Left colon (tissue), 2 donors: ENCODE data around the gene NHERF1. TPM values are rescaled to one million over a fixed set of nuclear protein-coding genes. Genes with fewer than 3 reads are reported as not detected.

ENCODE experiments used
- ATAC-seq: fragments of 200-7000 bp; cut with Tn5 transposase; one replicate; pipeline ENCODE4 v1.9.1; 2020; ENCODE audit warnings: mild to moderate bottlenecking, moderate library complexity
- DNase-seq, 2 donors: peaks; one replicate each; pipeline ENCODE4 v3.0.0-alpha.2; 2020
- intact Hi-C, 2 donors: fragments of 100-400 bp; cut with DNase I in 1 of 2; cut with micrococcal nuclease in 1 of 2; formaldehyde crosslinking; loops; one replicate each; pipeline versions ENCODE4 v1.11.2 to v1.14.0; 2022; cut with DNase I, micrococcal nuclease
- total RNA-seq, 2 donors: library from RNA; stranded (reverse); fragmentation: NEBNext Ultra II Directional; extraction: Animal tissue kit (Norgen Biotek cat#: 25700); gene quantifications; one replicate each; pipeline ENCODE4 v1.2.1, GENCODE V29; 2021
- donor health status: DM: no; HTN: no; CAD: no.
- donor health status: DM: yes; HTN: yes; CAD: no.

Gene NHERF1
- total RNA-seq, 2 donors from 2014 or later: 186 to 256 TPM

DNA sequence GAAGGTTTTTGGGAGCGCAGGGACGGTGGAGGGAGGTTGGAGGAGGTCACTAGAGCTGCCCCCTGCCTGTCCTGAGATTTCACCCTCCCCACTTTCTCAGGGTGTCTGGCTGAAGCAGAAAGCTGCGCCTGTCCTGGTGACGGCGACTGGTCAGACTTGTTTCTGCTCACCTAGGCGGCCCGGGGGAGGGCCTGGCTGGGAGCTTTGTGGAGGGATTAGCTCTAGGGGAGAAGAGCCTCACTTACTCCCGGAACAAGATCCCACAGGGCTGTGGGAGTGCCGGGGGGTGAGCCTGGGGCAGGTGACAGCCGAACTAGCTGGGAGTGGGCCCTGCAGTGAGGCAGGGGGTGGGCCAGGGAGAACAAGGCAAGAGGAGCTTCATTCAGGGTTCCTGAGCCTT is 11.5 kb downstream of the NHERF1 start:
- ATAC-seq (no peak), DNase-seq (no peak)
- intact Hi-C loops: no loop called here

DNA sequence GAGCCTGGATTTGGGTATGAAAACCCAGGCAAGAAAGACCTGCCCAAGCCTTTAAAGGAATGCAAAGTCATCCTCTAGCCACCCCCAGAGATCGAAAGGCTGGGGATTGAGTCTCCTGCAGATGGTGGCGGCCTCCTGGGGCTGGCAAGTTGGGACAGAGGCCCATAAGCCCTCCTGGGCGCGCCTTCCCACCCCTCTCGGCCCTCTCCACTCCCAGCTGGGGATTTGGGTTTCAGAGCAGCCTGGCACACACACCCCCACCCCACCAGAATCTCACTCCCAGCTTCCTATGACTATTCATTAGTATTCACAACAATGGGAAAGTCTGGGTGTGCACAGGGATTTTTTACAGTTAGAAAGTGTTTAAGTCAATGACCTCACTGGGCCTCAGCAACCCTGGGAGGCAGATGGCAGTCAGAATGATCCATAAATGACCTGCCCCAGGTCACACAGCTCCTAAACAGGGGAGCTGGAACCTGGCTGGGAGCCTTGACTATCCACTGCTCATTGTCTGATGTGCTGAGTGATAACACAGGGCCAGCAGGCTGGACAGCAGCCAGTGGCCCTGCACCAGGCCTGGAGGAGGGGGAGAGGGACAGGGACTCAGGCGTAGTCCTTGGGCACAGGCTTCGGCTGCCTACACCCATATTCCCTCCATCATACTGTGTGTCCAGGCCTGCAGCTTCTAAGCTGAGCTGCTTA is 12.1 kb downstream of the NHERF1 start:
- DNase-seq (no peak), ATAC-seq (no peak)
- intact Hi-C loops: no loop called here

DNA sequence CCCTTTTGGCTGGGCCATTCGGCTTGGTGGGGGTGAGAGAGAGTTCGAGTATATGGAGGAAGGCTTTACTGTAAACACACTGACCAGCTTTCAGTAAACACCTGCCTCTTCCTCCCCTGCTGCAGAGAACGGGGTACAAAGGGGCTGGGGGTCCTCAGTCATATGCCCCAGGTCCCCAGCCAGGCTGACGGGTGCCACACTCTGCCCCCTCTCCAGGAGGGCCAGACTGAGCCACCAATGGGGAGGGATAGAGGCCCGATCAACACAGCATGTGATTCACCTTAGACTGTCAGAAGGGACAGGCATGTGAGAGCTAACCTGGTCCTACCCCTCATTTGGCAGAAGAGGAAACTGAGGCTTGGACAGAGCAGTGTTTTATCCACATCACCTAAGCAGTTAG is 13.0 kb downstream of the NHERF1 start:
- DNase-seq (no peak), ATAC-seq (no peak)
- intact Hi-C loops: no loop called here

DNA sequence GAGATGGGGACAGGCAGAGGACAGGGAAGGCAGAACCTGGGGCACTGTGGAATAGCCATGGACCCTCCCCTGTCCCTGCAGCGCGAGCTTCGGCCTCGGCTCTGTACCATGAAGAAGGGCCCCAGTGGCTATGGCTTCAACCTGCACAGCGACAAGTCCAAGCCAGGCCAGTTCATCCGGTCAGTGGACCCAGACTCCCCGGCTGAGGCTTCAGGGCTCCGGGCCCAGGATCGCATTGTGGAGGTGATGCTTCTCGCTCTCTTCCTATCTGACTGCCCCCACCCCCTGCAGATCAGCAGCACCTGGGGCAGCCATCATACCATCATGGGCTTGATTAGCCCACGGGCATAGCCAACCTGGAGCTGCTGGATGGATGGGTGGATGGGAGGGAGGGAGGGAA is 13.5 kb downstream of the NHERF1 start:
- DNase-seq (no peak), ATAC-seq (no peak)
- intact Hi-C loops: no loop called here

DNA sequence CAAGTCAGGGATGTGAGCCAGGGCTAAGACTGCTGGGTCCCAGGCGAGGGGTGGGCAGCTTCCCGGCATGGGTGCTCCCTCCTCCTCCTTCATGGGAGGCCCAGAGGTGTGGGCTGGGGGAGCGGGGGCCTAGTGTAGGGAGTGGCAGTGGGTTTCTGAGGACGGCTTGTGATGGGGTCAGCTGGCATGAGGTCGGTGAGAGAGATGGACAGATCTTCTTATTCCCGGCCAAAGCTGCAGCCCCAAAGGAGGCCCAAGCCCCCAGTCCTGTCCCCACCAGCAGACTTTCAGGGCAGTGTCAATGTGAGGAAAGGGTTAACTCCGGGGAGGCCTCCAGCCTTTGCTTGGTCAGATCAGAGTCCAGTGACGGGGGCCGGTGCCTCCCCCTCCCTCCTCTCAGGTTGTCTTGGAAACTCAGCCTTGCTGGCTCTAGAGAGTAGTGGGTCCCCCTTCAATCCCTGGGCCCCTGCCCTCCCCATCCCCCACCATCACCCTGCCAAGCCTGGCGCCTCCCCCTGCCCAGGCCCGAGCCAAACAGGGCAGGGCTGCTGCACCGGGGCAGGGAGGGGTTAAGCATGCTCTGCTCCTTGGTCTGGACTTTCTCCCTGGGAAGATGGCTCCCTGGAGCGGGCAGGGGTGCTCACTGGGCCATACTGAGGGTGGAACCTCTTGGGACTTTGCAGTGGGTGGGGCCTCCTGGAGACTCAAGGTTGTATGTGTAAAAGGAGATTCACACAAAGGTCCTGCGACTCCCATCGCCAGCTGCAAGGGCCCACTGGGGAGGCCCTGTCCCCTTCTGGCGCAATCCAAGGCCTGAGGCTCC is 15.3 kb downstream of the NHERF1 start:
- peak; percentile 78 to 82 for DNase-seq
- ATAC-seq: peak; percentile 88
- intact Hi-C loops: no loop called here

DNA sequence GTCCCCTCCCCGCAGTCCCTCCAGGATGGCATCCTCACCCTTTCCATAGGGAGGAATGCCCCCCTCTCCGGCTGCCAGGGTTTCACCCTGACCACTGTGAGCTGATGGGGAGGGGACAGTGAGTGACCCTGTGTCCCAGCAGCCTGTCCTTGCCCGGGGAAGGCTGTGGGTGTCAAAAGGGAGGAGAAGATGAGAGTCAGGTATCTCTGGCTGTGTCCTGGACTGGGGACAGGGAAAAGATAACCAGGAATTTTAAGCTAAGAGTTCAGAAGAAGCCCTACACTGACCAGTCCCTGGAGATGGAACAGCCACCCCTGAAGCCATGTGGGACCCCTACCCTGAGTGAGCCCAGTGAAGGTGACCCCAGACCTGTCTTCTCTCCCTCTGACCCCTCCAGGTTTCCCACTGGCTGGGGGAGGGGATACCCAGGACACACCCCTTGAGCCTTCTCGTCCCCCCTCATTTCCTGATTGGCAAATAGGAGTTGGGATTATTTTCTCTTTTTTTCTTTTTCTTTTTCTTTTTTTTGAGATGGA is 16.4 kb downstream of the NHERF1 start:
- no peak for ATAC-seq
- no peak for DNase-seq
- intact Hi-C loops: no loop called here

DNA sequence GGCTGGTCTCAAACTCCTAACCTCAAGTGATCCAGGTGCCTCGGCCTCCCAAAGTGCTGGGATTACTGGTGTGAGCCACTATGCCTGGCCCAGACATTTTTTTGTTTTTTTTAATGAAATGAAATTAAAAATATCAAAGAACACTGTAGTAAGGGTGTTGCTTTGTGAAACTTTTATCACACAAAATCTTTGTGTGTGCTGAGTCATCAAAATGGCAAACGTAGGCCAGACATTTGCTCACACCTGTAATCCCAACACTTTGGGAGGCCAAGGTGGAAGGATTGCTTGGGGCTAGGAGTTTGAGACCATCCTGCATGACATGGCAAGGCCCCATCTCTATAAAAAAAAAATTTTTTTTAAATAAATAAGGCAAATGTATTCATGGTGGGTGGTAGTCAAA is 18.0 kb downstream of the NHERF1 start:
- intact Hi-C loops: no loop called here
- ATAC-seq (no peak), DNase-seq (no peak)

DNA sequence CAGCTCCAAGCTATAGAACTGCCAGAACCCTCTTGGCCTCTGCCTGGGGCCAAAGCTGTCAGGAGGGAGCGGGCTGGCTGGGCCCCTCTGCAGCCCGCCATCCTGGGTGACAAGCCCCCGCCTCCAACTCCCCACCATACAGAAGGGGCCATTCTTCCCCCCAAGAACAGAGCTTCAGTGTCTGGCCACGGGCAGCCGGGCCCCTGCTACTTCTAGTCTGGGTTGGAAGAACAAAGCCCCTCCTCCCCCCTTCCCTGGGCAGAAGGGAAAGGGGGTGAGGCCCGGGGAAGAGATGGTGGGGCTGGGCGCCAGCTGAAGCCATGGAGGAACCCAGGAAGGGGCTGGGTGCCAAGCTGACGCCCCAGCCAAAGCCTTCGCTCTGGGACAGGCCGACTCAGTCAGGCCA is 18.7 kb downstream of the NHERF1 start:
- ATAC-seq (no peak), DNase-seq (no peak)
- intact Hi-C loops: no loop called here

DNA sequence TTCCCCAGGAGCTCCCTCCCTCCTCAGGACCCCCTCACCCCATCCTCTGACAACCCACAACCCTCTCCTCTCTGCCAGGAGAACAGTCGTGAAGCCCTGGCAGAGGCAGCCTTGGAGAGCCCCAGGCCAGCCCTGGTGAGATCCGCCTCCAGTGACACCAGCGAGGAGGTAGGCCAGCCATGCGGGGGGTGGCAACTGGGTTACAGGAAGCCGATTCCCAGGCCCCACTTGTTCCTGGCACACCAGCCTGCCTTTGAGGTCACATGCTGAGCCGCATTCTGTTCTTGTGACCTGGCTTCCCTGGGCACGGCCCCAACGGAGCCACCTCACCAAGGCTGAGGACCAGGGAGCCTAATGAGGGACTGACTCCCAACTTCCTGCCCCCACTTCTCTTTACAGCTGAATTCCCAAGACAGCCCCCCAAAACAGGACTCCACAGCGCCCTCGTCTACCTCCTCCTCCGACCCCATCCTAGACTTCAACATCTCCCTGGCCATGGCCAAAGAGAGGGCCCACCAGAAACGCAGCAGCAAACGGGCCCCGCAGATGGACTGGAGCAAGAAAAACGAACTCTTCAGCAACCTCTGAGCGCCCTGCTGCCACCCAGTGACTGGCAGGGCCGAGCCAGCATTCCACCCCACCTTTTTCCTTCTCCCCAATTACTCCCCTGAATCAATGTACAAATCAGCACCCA is 19.8 kb downstream of the NHERF1 start:
- intact Hi-C loops: no loop called here
- ATAC-seq: no peak
- DNase-seq: no peak

DNA sequence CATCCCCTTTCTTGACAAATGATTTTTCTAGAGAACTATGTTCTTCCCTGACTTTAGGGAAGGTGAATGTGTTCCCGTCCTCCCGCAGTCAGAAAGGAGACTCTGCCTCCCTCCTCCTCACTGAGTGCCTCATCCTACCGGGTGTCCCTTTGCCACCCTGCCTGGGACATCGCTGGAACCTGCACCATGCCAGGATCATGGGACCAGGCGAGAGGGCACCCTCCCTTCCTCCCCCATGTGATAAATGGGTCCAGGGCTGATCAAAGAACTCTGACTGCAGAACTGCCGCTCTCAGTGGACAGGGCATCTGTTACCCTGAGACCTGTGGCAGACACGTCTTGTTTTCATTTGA is 20.3 kb downstream of the NHERF1 start:
- DNase-seq (no peak), ATAC-seq (no peak)
- intact Hi-C loops: no loop called here

DNA sequence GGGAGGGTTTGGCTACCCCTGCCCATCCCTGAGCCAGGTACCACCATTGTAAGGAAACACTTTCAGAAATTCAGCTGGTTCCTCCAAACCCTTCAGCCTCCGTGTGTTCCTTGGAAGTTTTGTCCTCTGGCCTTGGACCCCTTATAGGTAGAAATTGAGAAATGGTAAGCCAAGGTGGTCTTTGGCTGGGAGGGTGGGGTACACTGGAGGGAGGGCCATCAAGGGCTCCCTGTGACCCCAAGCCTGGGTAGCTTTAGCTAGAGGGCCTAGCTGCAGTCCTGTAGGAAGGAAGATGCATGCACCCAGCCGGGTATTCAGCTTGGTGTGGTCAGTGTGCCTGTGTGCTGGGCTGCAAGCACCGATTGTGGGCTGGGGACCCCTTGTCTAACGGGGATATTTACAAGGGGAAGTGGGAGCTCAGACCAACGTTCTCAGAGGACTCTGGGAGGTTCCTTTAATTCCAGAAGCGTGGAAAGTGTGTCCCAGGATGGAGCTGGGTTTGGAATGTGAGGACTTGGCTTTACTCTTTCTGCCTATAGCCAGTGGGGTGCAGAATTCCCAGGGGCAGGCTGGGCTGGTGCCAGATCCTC is 20.9 kb downstream of the NHERF1 start:
- DNase-seq (no peak), ATAC-seq (no peak)
- intact Hi-C loops: no loop called here

DNA sequence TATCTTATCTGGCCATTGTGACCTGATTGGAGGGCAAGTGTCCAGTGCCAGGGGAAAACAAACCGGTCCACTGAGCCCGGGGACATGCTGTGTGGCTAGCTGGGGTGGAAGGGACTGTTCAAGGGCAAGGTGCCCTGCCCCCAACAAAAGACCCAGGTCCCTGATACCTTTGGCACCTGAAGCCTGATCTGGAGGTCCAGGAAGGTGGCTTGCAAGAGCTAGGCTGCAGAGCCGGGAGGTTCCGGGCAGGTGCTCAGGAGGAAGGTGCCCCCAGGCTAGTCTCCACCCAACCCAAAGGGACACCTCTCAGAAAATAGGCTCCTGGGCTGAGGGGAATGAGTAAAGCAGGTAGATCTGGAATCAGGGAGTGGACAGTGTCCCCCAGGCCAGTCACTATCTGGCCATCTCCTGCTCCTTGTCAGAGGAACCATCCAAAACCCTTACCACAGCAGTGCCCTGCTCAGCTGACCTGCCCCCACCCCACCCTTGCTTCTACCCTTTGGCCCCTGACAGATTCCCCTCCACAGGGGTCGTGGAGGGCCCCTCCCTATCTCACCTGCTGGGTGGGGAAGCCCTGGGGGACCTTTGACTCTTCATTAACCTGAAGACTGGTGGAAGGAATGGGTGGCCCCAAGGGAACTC is 21.5 kb downstream of the NHERF1 start:
- DNase-seq: no peak
- intact Hi-C loops: no loop called here
- peak; percentile 14 for ATAC-seq

DNA sequence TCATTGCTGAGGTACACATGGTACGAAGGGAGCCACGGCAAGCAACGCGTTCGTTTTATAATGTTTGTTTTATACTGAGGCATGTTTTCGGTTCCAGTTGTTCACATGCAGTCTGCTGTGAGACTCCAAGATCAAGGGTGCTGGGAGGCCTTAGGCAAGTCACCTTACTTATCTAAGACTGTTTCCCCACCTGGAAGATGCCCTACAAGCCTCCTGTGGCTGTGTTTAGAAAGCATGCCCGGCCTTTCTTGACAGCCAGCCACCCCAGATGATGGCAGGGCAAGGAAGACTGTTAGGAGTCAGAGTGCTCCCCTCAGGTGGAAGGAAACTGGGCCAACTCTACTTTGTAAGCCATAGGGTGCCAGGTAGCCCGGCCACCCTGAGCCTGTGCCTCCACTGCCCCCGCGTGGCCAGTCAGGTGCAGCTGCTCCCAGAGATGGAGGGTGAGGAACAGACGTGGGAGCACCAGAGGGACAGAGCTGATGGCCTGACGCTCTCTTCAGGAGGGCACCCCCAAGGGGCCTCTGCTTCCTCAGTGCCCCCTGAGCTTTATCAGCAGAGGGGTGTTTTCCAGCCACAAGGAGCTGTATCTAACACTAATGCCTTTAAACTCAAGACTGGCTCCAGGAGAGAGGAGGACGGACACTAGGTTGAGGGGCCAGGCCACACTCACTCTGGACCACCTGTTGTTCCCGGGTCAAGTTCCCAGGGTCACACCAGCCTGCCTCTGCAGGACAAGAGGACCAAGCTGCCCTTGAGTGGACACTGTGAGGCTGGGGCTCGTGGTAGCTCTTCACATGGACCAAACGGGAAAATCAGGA is 22.3 kb downstream of the NHERF1 start:
- ATAC-seq (peak; percentile 83), DNase-seq (peak; percentile 62 to 84)
- intact Hi-C loops: no loop called here

DNA sequence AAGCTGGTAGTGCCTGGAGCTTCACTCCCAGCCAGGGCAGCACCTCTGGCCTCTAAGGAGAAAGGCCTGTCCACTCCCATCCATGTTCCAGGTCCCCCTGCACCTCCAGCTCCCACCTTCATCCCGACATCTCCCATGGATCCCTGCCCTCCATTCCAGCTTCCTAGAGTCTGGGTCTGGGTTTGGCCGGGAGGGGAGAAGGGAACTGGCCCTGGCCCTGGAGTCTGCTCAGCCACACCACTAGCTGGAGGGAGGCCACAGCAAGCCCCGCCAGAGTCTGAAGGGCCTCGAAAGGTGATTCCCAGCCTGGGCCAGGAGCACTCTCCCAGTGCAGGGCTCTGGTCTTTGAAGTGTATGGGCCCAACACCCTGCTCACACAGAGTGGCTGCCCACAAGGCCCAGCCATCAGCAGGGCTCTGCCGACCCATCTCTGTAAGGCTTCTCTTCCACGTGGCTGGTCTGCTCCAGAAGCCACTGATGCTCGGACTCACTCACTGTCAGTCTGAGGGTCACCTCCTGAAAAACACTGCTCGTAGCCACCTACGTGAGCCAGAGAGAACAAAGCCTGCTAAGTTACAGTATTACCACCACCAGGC is 23.0 kb downstream of the NHERF1 start:
- intact Hi-C loops: no loop called here
- no peak for DNase-seq
- no peak for ATAC-seq

DNA sequence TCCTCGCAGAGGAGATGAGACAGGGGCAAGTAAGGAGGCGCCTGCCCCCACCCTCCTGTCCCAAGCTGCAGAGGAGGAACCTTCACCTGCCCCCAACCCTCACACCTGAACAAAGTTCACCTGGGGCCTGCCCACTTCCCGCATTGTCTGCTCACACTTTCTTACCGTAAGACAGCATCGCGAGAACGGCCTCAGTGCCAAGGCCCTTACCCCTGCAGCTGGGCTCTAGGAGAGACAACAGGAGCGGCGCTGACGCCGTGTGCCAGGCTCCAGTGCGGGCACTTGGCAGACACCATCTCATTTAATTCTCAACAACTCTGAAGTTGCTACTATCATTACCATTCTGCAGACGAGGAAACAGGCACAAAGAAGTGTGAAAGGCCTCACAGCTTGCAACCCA is 23.6 kb downstream of the NHERF1 start:
- no peak for ATAC-seq
- intact Hi-C loops: no loop called here
- DNase-seq: no peak

DNA sequence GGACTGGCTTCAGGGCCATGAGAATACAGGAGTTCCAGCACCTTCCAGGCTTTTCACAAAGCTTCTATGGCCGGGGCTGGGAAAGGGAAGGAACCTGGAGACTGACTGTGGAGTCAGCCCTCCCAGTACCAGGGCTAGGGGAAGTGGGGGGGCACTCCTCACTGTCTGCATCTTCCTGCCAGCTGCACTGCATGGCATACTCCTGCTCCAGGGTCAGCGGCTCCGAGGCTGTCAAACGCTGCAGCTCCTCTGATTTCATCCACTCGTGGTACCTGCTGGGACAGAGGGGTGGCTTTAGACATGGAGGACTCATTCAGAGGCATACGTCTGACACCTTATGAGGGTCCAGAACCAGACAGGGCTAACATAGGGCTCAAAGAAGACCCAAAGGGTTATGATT is 25.0 kb downstream of the NHERF1 start:
- intact Hi-C loops: no loop called here
- ATAC-seq: no peak
- no peak for DNase-seq

DNA sequence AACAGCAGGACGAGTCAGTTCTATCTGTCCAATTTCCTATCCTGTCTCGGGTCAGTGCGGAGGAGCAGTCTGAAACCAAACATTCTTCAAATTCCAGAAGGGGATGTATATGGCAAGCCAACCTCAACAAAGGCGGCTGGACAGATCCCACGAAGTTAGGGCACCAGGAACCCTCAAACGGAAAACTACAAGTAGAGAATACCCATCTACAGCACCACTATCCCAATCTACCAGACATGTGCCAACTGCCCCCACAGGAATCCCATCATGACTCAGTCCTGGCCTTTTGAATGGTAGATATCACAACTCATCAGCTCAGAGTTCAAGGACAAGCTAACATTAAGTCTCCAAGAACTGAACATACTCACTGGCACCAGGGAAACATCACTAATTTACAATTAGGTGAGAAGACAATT is 25.5 kb downstream of the NHERF1 start:
- DNase-seq: no peak
- no peak for ATAC-seq
- intact Hi-C loops: no loop called here
